BLaER1 treated with 17β-estradiol and CSF1 and Interleukin-3, amounts not matched to agents 10 nM and 100 nM (cell line): ENCODE data around the gene ZCCHC9.
"Not testable (repeated sequence)": the region's sequence is repeated elsewhere in the genome, so short reads cannot be mapped to it uniquely, and the experiment has no call there.

ENCODE experiments used
- H3K27ac ChIP-seq, 11 experiments: shearing (Covaris generic); formaldehyde crosslinking; 2 replicates each; pipeline ENCODE4 v1.8.1; 2022
- H3K27me3 ChIP-seq, 11 experiments: shearing (Covaris generic); formaldehyde crosslinking; 2 replicates each; pipeline ENCODE4 v1.8.1; 2022
- H3K36me3 ChIP-seq, 11 experiments: shearing (Covaris generic); formaldehyde crosslinking; 2 replicates each; pipeline ENCODE4 v1.8.1; 2022
- H3K4me1 ChIP-seq, 10 experiments: shearing (Covaris generic); formaldehyde crosslinking; 2 replicates each; pipeline ENCODE4 v1.8.1; 2022
- H3K4me2 ChIP-seq, 11 experiments: shearing (Covaris generic); formaldehyde crosslinking; 2 replicates each; pipeline ENCODE4 v1.8.1; 2022
- H3K4me3 ChIP-seq, 10 experiments: shearing (Covaris generic); formaldehyde crosslinking; 2 replicates each; pipeline ENCODE4 v1.8.1; 2022
- H3K9ac ChIP-seq, 11 experiments: shearing (Covaris generic); formaldehyde crosslinking; 2 replicates each; pipeline ENCODE4 v1.8.1; 2022
- H3K9me3 ChIP-seq, 11 experiments: shearing (Covaris generic); formaldehyde crosslinking; replicated peaks in 1 of 11; 2 replicates each; pipeline ENCODE4 v1.8.1; 2022
- H4K20me1 ChIP-seq, 11 experiments: shearing (Covaris generic); formaldehyde crosslinking; 2 replicates each; pipeline ENCODE4 v1.8.1; 2022
- Cebpa-rat ChIP-seq, 11 experiments: shearing (Covaris generic); IDR thresholded peaks; 2 replicates each; pipeline ENCODE4 v1.8.1; 2022

The ZCCHC9 gene

DNA sequence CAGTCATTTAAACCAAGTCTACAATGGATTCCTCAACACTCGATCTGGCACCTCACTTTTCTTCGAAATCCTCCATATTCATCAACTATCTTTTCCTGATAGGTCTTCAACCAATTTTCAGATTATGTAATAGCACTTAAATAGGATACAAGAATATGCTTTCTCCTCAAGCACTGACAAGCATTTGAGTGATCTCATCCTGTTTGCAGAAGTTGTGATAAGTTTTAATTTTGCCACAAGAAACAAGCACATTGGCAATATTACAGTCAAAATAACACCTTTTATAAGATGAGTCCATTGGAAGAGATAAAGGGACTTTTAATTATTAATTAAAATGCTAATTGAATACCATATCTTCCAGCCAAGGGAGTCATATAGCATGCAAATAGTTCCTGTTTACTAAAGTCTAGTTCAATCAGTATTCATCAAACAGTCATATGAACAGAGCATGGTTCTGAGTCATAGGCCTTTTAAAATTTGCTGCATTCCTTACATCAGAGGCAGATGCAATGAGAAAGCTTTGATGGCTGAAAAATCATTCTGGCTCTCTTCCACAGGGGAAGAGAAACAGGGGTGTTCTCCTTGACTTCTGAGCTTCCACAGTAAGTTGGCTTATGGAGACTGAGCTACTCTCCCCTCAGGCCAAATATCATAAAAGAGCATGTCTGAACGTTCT is 32.7 kb upstream of the ZCCHC9 start:
- H3K9ac ChIP-seq = 0 out of 22 replicates have a peak overlapping the region, but pooled peaks of 2 of the 11 experiments have one; percentile 1 to 38
- H3K9me3 ChIP-seq = peaks cover 32 to 44% (median 38%) of the 10 kb centered on the region in 11 experiments
- no peak overlapping the region for H3K4me3 ChIP-seq
- H3K36me3 ChIP-seq = peaks cover 0 to 5% (median 0%) of the 10 kb centered on the region in 11 experiments; a peak in 5 of 22 replicates
- H3K4me1 ChIP-seq = peaks cover 0 to 29% (median 5%) of the 10 kb centered on the region in 10 experiments; a peak in 8 of 20 replicates
- H3K27me3 ChIP-seq = no peaks in the 10 kb centered on the region
- no peak for TF ChIP-seq Cebpa-rat (IDR thresholded peaks at IDR 0.05)
- peak overlapping the region in 2 of 11 experiments; percentile 36 to 62; a peak in 4 of 22 replicates for H3K4me2 ChIP-seq
- no peaks in the 10 kb centered on the region for H4K20me1 ChIP-seq
- peak overlapping the region in 3 of 11 experiments; percentile 12 to 74 (median 35); a peak in 6 of 22 replicates for H3K27ac ChIP-seq

DNA sequence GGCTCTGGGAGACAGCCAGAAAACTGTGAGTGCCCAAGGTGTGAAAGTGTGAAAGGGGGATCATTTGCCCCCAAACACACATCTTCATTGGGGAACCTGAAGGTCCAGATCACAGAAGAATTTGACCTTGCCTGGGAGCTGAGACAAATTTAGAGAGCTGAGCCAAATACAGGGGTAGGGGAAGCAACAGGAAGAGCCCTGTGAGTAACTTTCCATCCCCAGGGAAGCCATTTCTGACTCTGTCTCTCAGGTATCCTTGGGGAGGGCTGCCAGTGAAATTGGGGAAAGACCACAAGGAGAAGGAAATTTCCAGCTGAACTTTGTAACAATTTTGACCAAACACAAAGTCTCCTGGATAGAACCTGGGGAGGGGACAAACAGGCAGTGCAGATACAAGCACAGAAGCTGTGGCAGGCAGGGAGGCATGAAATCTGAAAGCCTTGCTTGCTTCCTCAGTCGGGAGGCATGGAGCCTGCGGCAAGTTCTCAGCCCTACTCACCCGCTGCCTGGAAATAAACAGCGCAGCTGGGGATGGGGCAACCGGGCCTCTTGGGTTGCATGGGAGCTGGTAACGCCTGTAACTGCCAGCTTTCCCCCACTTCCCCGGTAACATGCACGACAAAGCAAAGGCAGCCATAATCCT is 31.5 kb upstream of the ZCCHC9 start:
- TF ChIP-seq Cebpa-rat (IDR thresholded peaks at IDR 0.05) = no peak
- H3K4me3 ChIP-seq = no peak overlapping the region
- H4K20me1 ChIP-seq = no peaks in the 10 kb centered on the region
- H3K36me3 ChIP-seq = peaks cover 0 to 5% (median 0%) of the 10 kb centered on the region in 11 experiments; a peak in 5 of 22 replicates
- peaks cover 44 to 52% (median 49%) of the 10 kb centered on the region in 11 experiments for H3K9me3 ChIP-seq
- H3K4me1 ChIP-seq = peaks cover 0 to 29% (median 5%) of the 10 kb centered on the region in 10 experiments; a peak in 8 of 20 replicates
- H3K27me3 ChIP-seq = no peaks in the 10 kb centered on the region
- H3K9ac ChIP-seq = no peak overlapping the region
- H3K4me2 ChIP-seq = peak overlapping the region in 3 of 11 experiments; percentile 10 to 62 (median 36); a peak in 4 of 22 replicates
- peak overlapping the region in 2 of 11 experiments; percentile 35 to 74; a peak in 3 of 22 replicates for H3K27ac ChIP-seq

DNA sequence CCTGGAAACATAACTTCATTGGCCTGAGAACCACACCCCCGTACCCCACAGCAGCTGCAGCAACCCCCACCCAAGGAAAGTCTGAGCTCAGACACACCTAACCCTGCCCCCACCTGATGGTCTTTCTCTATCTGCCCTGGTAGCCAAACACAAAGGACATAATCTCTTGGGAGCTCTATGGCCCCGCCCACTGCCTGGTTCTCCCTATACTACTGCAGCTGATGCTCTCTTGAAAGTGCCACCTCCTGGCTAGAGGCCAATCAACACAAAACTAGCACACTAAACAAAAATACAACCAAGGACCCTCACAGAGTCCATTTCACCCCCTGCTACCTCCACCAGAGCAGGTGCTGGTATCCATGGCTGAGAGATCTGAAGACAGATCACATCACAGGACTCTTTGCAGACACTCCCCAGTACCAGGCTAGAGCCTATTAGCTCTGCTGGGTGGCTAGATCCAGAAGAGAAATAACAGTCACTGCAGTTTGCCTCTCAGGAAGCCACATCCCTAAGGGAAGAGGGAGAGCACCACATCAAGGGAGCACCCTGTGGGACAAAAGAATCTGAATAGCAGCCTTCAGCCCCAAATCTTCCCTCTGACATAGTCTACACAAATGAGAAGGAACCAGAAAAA is 30.9 kb upstream of the ZCCHC9 start:
- not testable (repeated sequence) for H3K9ac ChIP-seq, H4K20me1 ChIP-seq, H3K27ac ChIP-seq, H3K36me3 ChIP-seq, H3K4me2 ChIP-seq, H3K4me3 ChIP-seq, H3K27me3 ChIP-seq
- peaks cover 50 to 59% (median 56%) of the 10 kb centered on the region in 11 experiments for H3K9me3 ChIP-seq
- H3K4me1 ChIP-seq = peaks cover 0 to 29% (median 5%) of the 10 kb centered on the region in 10 experiments; a peak in 8 of 20 replicates

DNA sequence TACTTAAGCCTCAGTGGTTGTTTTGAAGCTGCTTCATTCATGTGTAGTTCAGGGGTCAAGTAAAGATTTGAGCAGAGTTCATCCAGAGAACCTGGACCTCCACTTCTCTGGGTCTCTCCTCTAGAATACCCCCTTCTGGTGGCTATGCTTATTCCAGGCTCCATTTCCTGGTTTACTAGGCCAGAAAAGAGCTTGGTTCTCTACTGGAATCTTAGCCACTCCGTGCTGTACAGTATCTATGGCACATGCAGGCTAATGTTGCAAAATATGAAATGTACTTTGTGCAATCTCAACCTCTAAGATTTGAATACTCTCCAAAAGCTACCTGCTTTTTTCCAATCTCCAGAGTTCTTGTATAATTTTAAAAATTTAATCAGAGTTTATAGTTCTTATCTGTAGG is 17.4 kb upstream of the ZCCHC9 start:
- no peak overlapping the region for H3K27ac ChIP-seq
- TF ChIP-seq Cebpa-rat (IDR thresholded peaks at IDR 0.05) = no peak

DNA sequence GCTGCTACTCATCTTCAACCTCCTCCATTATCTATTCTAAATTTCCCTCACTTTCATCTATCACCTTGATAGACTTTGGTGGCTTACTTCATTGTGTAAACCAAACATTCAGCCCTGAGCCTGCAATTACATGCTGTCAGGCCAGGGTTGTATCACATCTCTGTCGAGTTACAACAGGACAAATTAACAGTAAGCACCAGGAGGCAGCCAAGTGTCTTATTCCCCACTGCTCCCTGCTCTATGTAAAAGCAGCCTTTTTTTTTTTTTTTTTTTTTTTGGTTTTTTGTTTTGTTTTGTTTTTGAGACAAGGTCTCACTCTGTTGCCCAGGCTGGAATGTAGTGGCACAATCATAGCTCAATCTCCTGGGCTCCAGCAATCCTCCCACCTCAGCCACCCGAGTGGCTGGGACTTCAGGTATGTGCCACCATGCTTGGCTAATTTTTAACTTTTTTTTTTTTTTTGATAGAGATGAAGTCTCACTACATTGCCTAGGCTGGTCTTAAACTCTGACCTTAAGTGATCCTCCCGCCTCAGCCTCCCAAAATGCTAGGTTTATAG is 15.2 kb upstream of the ZCCHC9 start:
- Histone ChIP-seq H3K4me3 (no peak overlapping the region), H3K27ac (no peak overlapping the region), H3K36me3 (peaks cover 0 to 17% (median 7%) of the 10 kb centered on the region in 11 experiments; a peak in 8 of 22 replicates), H3K4me2 (no peak overlapping the region), H3K4me1 (peaks cover 0 to 10% (median 0%) of the 10 kb centered on the region in 10 experiments; a peak in 4 of 20 replicates), H4K20me1 (no peaks in the 10 kb centered on the region), H3K9ac (no peak overlapping the region), H3K27me3 (no peaks in the 10 kb centered on the region), H3K9me3 (peaks cover 16 to 28% (median 24%) of the 10 kb centered on the region in 11 experiments)
- no peak for TF ChIP-seq Cebpa-rat (IDR thresholded peaks at IDR 0.05)

More for the DNA sequence above, 17.4 kb upstream of the ZCCHC9 start:
- H3K4me1 ChIP-seq = peaks cover 0 to 6% (median 0%) of the 10 kb centered on the region in 10 experiments; a peak in 1 of 20 replicates
- no peaks in the 10 kb centered on the region for H4K20me1 ChIP-seq
- no peaks in the 10 kb centered on the region for H3K27me3 ChIP-seq
- no peak overlapping the region for H3K4me3 ChIP-seq
- H3K9me3 ChIP-seq = peaks cover 4 to 12% (median 6%) of the 10 kb centered on the region in 11 experiments; a peak in 14 of 22 replicates
- no peak overlapping the region for H3K4me2 ChIP-seq
- no peak overlapping the region for H3K9ac ChIP-seq
- H3K36me3 ChIP-seq = peaks cover 0 to 13% (median 3%) of the 10 kb centered on the region in 11 experiments; a peak in 4 of 22 replicates

DNA sequence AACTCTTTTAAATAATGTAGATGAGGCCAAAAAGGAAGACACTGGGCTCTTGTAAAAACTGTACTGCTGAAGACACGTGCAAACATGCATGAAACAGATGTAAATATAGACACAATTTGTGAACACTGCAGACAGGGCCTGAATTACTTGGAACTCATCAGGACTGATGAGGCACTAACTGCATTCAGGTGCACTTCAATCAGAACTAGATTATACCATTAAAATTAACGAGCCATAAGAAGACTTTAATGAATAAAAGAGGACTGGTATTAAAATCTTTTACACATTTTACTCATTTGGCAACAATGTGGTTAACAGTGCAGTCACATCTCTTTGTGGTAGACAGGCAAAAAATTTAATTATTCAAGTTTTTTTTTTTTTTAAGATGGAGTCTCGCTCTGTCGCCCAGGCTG is 13.4 kb upstream of the ZCCHC9 start:
- peaks cover 8 to 35% (median 23%) of the 10 kb centered on the region in 11 experiments; a peak in 21 of 22 replicates for H3K36me3 ChIP-seq
- H3K27ac ChIP-seq = no peak overlapping the region
- H3K27me3 ChIP-seq = no peaks in the 10 kb centered on the region
- no peak overlapping the region for H3K9ac ChIP-seq
- H4K20me1 ChIP-seq = no peaks in the 10 kb centered on the region
- H3K9me3 ChIP-seq = peaks cover 29 to 47% (median 42%) of the 10 kb centered on the region in 11 experiments
- no peak overlapping the region for H3K4me3 ChIP-seq
- H3K4me1 ChIP-seq = peaks cover 0 to 10% (median 0%) of the 10 kb centered on the region in 10 experiments; a peak in 4 of 20 replicates
- no peak for TF ChIP-seq Cebpa-rat (IDR thresholded peaks at IDR 0.05)
- H3K4me2 ChIP-seq = no peak overlapping the region; a peak in 1 of 22 replicates

DNA sequence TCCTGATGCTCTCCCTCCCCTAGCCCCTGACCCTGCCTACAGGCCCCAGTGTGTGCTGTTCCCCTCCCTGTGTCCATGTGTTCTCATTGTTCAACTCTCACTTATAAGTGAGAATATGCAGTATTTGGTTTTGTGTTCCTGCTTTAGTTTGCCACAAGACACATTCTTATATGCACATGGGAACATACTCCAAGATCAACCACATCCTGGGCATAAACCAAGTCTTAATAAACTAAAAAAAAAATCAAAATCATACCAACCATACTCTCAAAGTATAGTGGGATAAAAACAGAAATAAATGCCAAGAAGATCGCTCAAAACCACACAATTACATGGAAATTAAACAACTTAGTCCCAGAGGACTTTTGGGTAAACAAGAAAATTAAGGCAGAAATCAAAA is 11.2 kb upstream of the ZCCHC9 start:
- Histone ChIP-seq H3K4me1 (peaks cover 0 to 10% (median 0%) of the 10 kb centered on the region in 10 experiments; a peak in 4 of 20 replicates), H3K27me3 (no peaks in the 10 kb centered on the region), H4K20me1 (no peaks in the 10 kb centered on the region), H3K4me3 (no peak overlapping the region), H3K27ac (no peak overlapping the region), H3K36me3 (peaks cover 12 to 43% (median 32%) of the 10 kb centered on the region in 11 experiments), H3K9ac (no peak overlapping the region), H3K9me3 (peaks cover 48 to 67% (median 61%) of the 10 kb centered on the region in 11 experiments), H3K4me2 (0 out of 22 replicates have a peak overlapping the region, but pooled peaks of 1 of the 11 experiments have one; percentile 11)
- no peak for TF ChIP-seq Cebpa-rat (IDR thresholded peaks at IDR 0.05)

GRCh38 chr5:81292130-81292529 is 9.3 kb upstream of the ZCCHC9 start:
- Histone ChIP-seq H3K4me1 (peaks cover 0 to 10% (median 0%) of the 10 kb centered on the region in 10 experiments; a peak in 4 of 20 replicates), H3K27ac (no peak overlapping the region), H3K27me3 (no peaks in the 10 kb centered on the region), H4K20me1 (no peaks in the 10 kb centered on the region), H3K4me3 (peak overlapping the region in 1 of 10 experiments; percentile 11; a peak in 1 of 20 replicates), H3K4me2 (no peak overlapping the region), H3K9ac (no peak overlapping the region), H3K36me3 (peaks cover 12 to 43% (median 32%) of the 10 kb centered on the region in 11 experiments), H3K9me3 (peaks cover 48 to 67% (median 61%) of the 10 kb centered on the region in 11 experiments)
- TF ChIP-seq Cebpa-rat (IDR thresholded peaks at IDR 0.05) = no peak

DNA sequence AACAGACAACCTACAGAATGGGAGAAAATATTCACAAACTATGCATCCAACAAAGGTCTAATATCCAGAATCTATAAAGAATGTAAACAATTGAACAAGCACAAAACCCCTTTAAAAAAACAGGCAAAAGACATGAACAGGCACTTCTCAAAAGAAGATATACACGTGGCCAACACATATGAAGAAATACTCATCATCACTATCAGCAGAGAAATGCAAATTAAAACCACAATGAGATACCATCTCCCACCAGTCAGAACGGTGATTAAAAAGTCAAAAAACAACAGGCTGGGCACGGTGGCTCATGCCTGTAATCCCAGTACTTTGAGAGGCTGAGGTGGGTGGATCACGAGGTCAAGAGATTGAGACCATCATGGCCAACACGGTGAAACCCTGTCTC is 7.4 kb upstream of the ZCCHC9 start:
- H3K27me3 ChIP-seq, H3K9ac ChIP-seq, H3K4me2 ChIP-seq, H4K20me1 ChIP-seq, H3K4me3 ChIP-seq, H3K4me1 ChIP-seq, H3K27ac ChIP-seq: not testable (repeated sequence)
- Histone ChIP-seq H3K36me3 (peaks cover 12 to 43% (median 30%) of the 10 kb centered on the region in 11 experiments), H3K9me3 (peaks cover 48 to 62% (median 56%) of the 10 kb centered on the region in 11 experiments)
